Breast epithelium (tissue), 3 donors: ENCODE results near the gene BTD.

Experiments used
- CTCF ChIP-seq, 3 donors: fragments of 450-650 bp; IDR thresholded peaks; one replicate each; pipeline ENCODE4 v1.5.1; 2016 to 2017; ENCODE audit warnings: antibody characterized with exemption in 3 of 3, mild to moderate bottlenecking in 3 of 3, moderate library complexity in 3 of 3
- POLR2A ChIP-seq: fragments of 450-650 bp; IDR thresholded peaks from one replicate; pipeline ENCODE4 v1.6.1; 2016; ENCODE audit warnings: antibody characterized with exemption, mild to moderate bottlenecking, moderate library complexity
- POLR2AphosphoS5 ChIP-seq, 3 donors: sonication (generic); formaldehyde crosslinking; IDR thresholded peaks; one replicate each; pipeline ENCODE4 v1.6.1; 2017; ENCODE audit warnings: antibody characterized with exemption in 3 of 3

DNA sequence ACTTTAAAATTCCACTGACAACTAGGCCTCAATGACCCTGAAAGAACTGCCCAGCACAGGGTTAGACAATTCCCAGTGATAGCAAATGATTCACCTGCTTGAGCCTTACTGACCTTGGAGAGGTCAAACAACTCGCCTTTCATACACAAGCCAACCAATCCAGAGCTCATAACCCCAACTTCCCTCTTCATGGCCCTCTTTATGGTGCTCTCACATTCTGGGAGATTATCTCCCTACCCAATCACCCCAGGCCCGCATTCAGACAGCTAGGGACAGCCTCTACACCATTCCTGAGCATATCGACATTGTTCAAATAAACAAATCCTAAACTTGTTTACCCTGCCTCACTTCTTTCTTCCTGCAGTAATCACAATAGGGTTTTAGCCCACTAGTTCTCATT lies 47.8 kb upstream of the BTD start:
- no peak for TF ChIP-seq POLR2AphosphoS5 (IDR thresholded peaks at IDR 0.05)
- no peak for TF ChIP-seq CTCF (IDR thresholded peaks at IDR 0.05)
- TF ChIP-seq POLR2A = no peak
